LNCAP (cell line): Measurements from ENCODE around the gene LSM14A.

Experiments
- CTCF ChIP-seq: fragments of 450-650 bp; IDR thresholded peaks from 2 replicates; pipeline ENCODE4 v1.5.1; 2017; ENCODE audit warnings: mild to moderate bottlenecking

Gene LSM14A

GRCh38 chr19:34193876-34194275 lies 21.6 kb downstream of the LSM14A start:
- TF ChIP-seq CTCF: no peak

- TF ChIP-seq CTCF: no peak
These were observed 28.8 kb downstream of the LSM14A start for GRCh38 chr19:34201133-34201532.

GRCh38 chr19:34208291-34208884 lies 36.1 kb downstream of the LSM14A start:
- no peak for TF ChIP-seq CTCF

GRCh38 chr19:34209726-34210125 lies 37.4 kb downstream of the LSM14A start:
- TF ChIP-seq CTCF: no peak

GRCh38 chr19:34213283-34213682 lies 41.0 kb downstream of the LSM14A start:
- no peak for TF ChIP-seq CTCF

GRCh38 chr19:34214040-34214439 lies 41.7 kb downstream of the LSM14A start:
- TF ChIP-seq CTCF: no peak

GRCh38 chr19:34215006-34215665 lies 42.8 kb downstream of the LSM14A start:
- no peak for TF ChIP-seq CTCF
